ENCODE results near the gene GOLGA1. TPM values are rescaled to one million over a fixed set of nuclear protein-coding genes. Genes with fewer than 3 reads are reported as not detected.

Gene GOLGA1
- total and polyA plus RNA-seq, 10 of the 15 experiments (the other 5 are each of a cell fraction or from before 2014, with no cell fraction given), result 2.9 to 14.1 (median 8.1) TPM

DNA sequence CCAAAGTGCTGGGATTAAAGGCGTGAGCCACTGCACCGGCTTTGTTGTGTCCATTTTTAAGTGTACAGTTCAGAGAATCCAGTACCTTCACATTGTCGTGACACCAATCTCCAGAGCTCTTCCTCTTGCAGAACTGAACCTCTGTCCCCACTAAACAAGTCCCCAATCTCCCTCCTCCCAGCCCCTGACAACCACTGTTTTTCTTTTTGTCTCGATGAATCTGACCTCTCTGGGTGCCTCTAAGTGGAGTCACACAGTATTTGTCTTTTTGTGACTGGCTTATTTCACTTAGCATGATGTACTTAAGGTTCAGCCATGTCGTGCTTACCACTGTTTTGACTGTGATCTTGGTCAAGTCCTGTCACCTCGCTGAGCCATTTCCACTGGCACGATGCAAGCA is 86.1 kb downstream of the GOLGA1 start (continued):
- TF ChIP-seq, protein P1, sequence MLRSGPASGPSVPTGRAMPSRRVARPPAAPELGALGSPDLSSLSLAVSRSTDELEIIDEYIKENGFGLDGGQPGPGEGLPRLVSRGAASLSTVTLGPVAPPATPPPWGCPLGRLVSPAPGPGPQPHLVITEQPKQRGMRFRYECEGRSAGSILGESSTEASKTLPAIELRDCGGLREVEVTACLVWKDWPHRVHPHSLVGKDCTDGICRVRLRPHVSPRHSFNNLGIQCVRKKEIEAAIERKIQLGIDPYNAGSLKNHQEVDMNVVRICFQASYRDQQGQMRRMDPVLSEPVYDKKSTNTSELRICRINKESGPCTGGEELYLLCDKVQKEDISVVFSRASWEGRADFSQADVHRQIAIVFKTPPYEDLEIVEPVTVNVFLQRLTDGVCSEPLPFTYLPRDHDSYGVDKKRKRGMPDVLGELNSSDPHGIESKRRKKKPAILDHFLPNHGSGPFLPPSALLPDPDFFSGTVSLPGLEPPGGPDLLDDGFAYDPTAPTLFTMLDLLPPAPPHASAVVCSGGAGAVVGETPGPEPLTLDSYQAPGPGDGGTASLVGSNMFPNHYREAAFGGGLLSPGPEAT (IDR thresholded peaks at IDR 0.05; ENCODE audit: low read depth), result no peak
- no peak for TF ChIP-seq NFYB (IDR thresholded peaks at IDR 0.05; ENCODE audit: insufficient read depth, low read depth, low read length)

DNA sequence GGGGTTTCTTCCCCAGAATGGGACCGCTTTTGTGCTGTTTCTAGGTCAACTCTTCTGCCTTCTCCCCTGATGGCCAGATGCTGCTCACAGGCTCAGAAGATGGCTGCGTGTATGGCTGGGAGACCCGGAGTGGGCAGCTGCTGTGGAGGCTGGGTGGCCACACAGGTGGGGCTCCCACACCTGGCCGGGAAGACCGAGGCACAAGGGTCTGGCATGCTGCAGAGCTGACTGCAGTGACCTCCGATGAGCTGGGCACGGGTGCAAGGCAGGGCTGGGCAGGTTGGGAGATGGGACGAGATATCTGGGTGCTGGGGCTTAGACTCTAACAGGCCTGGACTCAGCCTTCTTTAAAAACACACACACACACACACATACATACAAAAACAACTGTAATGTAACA is 86.7 kb downstream of the GOLGA1 start:
- H3K4me2 ChIP-seq (ENCODE audit: control insufficient read depth, insufficient read depth), result no peak overlapping the region
- in situ Hi-C loops (cut with MboI) (loop anchor here (5.0 to 25.0 kb wide), 2 partner anchors 82 to 1942 kb away; partner anchors contain the start of genes NR6A1, RC3H2 and ZBTB6), intact Hi-C loops (cut with micrococcal nuclease; ENCODE audit: unreplicated experiment) (loop anchor here (1.0 to 5.0 kb wide), 2 partner anchors 40 to 237 kb away; no protein-coding TSS in a partner anchor)
- CTCF ChIA-PET, result interaction anchor here (0.6 to 26.5 kb wide), 22 partner anchors 9 to 518 kb away, joined by 3 to 575 read pairs (median 8); partner anchors contain the start of genes ARPC5L, NR6A1, OLFML2A and RPL35
- WGBS (ENCODE audit: insufficient coverage, insufficient replicate concordance, low lambda C conversion rate, missing lambda C conversion rate), result 82% methylated on average over 7 of the region's 8 CpGs
- peaks cover 5% of the 10 kb centered on the region for H3K4me1 ChIP-seq (ENCODE audit: control insufficient read depth, insufficient read depth, low read length)
- no peak overlapping the region for H3K27ac ChIP-seq (ENCODE audit: control insufficient read depth, insufficient read depth)
- RAD21 ChIA-PET (ENCODE audit: unreplicated experiment), result interaction anchor here (1.0 to 9.5 kb wide), 15 partner anchors 8 to 292 kb away, joined by 3 to 180 read pairs (median 7); partner anchors contain the start of genes ARPC5L, NR6A1, OLFML2A and RPL35
- no peak overlapping the region for H3K4me3 ChIP-seq
- TF ChIP-seq, protein P2, sequence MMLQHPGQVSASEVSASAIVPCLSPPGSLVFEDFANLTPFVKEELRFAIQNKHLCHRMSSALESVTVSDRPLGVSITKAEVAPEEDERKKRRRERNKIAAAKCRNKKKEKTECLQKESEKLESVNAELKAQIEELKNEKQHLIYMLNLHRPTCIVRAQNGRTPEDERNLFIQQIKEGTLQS (IDR thresholded peaks at IDR 0.05; ENCODE audit: borderline replicate concordance, extremely low read depth, low read depth, low read length), result no peak
- TF ChIP-seq STAT1 (conservative IDR thresholded peaks at IDR 0.05) (no peak), POLR2AphosphoS5 (IDR thresholded peaks at IDR 0.05; ENCODE audit: low read length) (no peak), EZH2 (IDR thresholded peaks at IDR 0.05; ENCODE audit: borderline replicate concordance, control insufficient read depth, low read depth, low read length) (no peak), SPI1 (IDR thresholded peaks at IDR 0.05; ENCODE audit: borderline replicate concordance, insufficient read depth, low read depth, low read length) (no peak)
- TF ChIP-seq, protein P3, sequence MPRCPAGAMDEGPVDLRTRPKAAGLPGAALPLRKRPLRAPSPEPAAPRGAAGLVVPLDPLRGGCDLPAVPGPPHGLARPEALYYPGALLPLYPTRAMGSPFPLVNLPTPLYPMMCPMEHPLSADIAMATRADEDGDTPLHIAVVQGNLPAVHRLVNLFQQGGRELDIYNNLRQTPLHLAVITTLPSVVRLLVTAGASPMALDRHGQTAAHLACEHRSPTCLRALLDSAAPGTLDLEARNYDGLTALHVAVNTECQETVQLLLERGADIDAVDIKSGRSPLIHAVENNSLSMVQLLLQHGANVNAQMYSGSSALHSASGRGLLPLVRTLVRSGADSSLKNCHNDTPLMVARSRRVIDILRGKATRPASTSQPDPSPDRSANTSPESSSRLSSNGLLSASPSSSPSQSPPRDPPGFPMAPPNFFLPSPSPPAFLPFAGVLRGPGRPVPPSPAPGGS (IDR thresholded peaks at IDR 0.05; ENCODE audit: borderline replicate concordance, insufficient read depth, low read depth, low read length, poor library complexity, severe bottlenecking), result no peak
- TF ChIP-seq, protein P4, sequence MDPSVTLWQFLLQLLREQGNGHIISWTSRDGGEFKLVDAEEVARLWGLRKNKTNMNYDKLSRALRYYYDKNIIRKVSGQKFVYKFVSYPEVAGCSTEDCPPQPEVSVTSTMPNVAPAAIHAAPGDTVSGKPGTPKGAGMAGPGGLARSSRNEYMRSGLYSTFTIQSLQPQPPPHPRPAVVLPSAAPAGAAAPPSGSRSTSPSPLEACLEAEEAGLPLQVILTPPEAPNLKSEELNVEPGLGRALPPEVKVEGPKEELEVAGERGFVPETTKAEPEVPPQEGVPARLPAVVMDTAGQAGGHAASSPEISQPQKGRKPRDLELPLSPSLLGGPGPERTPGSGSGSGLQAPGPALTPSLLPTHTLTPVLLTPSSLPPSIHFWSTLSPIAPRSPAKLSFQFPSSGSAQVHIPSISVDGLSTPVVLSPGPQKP (IDR thresholded peaks at IDR 0.05; ENCODE audit: low read depth, low read length), result no peak
- DNase-seq (ENCODE audit: low read depth, low spot score) (no peak), FAIRE-seq (no peak), ATAC-seq (no peak)
- peaks cover 17 to 22% of the 10 kb centered on the region in 2 experiments; a peak in 3 of 4 replicates for H3K36me3 ChIP-seq (ENCODE audit: control insufficient read depth in 2 of 2, insufficient read depth in 2 of 2, low read length in 1 of 2)
- H3K27me3 ChIP-seq (replicated peaks in 1 of 2; ENCODE audit: control insufficient read depth in 2 of 2, insufficient read depth in 2 of 2, low read length in 1 of 2), result no peaks in the 10 kb centered on the region
- H3K9me3 ChIP-seq (replicated peaks; ENCODE audit: control insufficient read depth, insufficient read depth, low read length), result no peaks in the 10 kb centered on the region
- POLR2A ChIA-PET, result interaction anchor here (0.6 to 1.0 kb wide), 4 partner anchors 30 to 83 kb away, joined by 3 to 4 read pairs (median 4); partner anchors contain the start of gene NR6A1
- SMC1A ChIA-PET (ENCODE audit: uncharacterized antibody, unreplicated experiment), result interaction anchor here (0.7 to 12.1 kb wide), 9 partner anchors 14 to 290 kb away, joined by 3 to 233 read pairs (median 5); partner anchors contain the start of genes NR6A1 and OLFML2A
- no peak overlapping the region for H2AFZ ChIP-seq (ENCODE audit: control insufficient read depth, low read depth, low read length)
- no peak overlapping the region for H3K9ac ChIP-seq (ENCODE audit: control insufficient read depth, insufficient read depth, low read length)
- peaks cover 4% of the 10 kb centered on the region; the same call in 1 of the 2 replicates for H4K20me1 ChIP-seq (ENCODE audit: control insufficient read depth, insufficient read depth)
- no TSS peak for BruUV-seq (replicated peaks)
- peaks cover 14% of the 10 kb centered on the region for H3K79me2 ChIP-seq (ENCODE audit: control insufficient read depth, insufficient read depth, low read length)
